ENCODE data around the gene ADORA2A. TPM values are rescaled to one million over a fixed set of nuclear protein-coding genes. Genes with fewer than 3 reads are reported as not detected.

Gene ADORA2A
- total RNA-seq, 3 donors from 2014 or later: 44.6 to 57.1 (median 51.1) TPM

DNA sequence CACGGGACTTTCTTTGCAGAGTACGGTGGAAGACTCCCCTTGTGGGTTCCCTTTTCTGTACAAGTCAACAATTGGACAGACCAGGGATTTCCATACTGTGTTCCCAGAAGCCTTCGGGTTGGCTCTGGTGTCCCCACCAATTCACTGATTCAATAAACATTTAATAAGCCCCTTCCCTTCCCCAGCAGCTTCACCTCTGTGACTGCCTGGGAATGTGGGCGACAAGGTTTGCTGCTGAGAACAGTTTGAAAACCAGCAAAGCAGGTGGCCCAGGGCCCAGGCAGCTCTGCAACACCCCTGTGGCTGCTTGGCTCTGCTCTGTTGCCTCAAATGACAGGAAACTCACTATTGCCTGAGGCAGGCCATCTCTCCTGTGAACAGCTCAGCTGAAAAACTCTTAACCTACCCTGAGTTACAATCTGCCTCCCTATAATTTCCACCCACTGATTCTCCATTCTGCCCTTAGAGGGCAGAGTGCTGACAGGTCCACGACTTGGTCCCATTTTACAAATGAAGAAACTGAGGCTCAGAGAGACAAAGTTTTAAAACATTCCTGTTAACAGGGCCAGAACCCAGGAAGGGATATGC lies 10.4 kb downstream of the ADORA2A start:
- H3K27me3 Mint-ChIP-seq (ENCODE audit: low read depth): no peaks in the 10 kb centered on the region
- H3K36me3 Mint-ChIP-seq (ENCODE audit: insufficient read depth): peaks cover 15% of the 10 kb centered on the region
- H3K4me3 Mint-ChIP-seq: no peak overlapping the region
- H3K4me1 Mint-ChIP-seq (ENCODE audit: low read depth): peaks cover 71% of the 10 kb centered on the region
- ATAC-seq: no peak
- no peaks in the 10 kb centered on the region for H3K9me3 Mint-ChIP-seq
- no peak for DNase-seq

DNA sequence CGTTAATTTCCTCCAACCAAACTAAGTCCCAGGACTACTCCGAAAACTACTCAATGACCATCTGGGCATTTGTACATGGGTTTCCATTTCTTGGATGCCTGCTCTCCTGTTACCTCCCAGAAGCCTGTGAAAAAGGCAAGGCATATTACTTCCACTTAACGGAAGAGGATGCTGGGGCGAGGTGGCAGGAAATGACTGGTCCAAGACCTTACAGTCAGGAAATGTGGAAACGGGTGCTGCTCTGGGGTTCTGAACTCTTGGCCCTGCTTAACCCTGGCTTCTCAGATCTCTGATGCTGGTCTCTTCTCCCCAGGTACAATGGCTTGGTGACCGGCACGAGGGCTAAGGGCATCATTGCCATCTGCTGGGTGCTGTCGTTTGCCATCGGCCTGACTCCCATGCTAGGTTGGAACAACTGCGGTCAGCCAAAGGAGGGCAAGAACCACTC lies 12.9 kb downstream of the ADORA2A start:
- H3K4me3 Mint-ChIP-seq: no peak overlapping the region

DNA sequence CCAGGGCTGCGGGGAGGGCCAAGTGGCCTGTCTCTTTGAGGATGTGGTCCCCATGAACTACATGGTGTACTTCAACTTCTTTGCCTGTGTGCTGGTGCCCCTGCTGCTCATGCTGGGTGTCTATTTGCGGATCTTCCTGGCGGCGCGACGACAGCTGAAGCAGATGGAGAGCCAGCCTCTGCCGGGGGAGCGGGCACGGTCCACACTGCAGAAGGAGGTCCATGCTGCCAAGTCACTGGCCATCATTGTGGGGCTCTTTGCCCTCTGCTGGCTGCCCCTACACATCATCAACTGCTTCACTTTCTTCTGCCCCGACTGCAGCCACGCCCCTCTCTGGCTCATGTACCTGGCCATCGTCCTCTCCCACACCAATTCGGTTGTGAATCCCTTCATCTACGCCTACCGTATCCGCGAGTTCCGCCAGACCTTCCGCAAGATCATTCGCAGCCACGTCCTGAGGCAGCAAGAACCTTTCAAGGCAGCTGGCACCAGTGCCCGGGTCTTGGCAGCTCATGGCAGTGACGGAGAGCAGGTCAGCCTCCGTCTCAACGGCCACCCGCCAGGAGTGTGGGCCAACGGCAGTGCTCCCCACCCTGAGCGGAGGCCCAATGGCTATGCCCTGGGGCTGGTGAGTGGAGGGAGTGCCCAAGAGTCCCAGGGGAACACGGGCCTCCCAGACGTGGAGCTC lies 13.5 kb downstream of the ADORA2A start:
- ATAC-seq (no peak), DNase-seq (no peak)
- H3K9me3 Mint-ChIP-seq: no peaks in the 10 kb centered on the region
- H3K36me3 Mint-ChIP-seq (ENCODE audit: insufficient read depth): peaks cover 18% of the 10 kb centered on the region
- no peaks in the 10 kb centered on the region for H3K27me3 Mint-ChIP-seq (ENCODE audit: low read depth)
- H3K4me1 Mint-ChIP-seq (ENCODE audit: low read depth): peaks cover 58% of the 10 kb centered on the region
- H3K4me3 Mint-ChIP-seq: no peak overlapping the region

More for the DNA sequence above, 12.9 kb downstream of the ADORA2A start:
- H3K9me3 Mint-ChIP-seq: no peaks in the 10 kb centered on the region
- H3K36me3 Mint-ChIP-seq (ENCODE audit: insufficient read depth): peaks cover 18% of the 10 kb centered on the region
- H3K4me1 Mint-ChIP-seq (ENCODE audit: low read depth): peaks cover 60% of the 10 kb centered on the region
- DNase-seq: no peak
- no peak for ATAC-seq
- H3K27me3 Mint-ChIP-seq (ENCODE audit: low read depth): no peaks in the 10 kb centered on the region

DNA sequence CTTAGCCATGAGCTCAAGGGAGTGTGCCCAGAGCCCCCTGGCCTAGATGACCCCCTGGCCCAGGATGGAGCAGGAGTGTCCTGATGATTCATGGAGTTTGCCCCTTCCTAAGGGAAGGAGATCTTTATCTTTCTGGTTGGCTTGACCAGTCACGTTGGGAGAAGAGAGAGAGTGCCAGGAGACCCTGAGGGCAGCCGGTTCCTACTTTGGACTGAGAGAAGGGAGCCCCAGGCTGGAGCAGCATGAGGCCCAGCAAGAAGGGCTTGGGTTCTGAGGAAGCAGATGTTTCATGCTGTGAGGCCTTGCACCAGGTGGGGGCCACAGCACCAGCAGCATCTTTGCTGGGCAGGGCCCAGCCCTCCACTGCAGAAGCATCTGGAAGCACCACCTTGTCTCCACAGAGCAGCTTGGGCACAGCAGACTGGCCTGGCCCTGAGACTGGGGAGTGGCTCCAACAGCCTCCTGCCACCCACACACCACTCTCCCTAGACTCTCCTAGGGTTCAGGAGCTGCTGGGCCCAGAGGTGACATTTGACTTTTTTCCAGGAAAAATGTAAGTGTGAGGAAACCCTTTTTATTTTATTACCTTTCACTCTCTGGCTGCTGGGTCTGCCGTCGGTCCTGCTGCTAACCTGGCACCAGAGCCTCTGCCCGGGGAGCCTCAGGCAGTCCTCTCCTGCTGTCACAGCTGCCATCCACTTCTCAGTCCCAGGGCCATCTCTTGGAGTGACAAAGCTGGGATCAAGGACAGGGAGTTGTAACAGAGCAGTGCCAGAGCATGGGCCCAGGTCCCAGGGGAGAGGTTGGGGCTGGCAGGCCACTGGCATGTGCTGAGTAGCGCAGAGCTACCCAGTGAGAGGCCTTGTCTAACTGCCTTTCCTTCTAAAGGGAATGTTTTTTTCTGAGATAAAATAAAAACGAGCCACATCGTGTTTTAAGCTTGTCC lies 14.3 kb downstream of the ADORA2A start:
- H3K36me3 Mint-ChIP-seq (ENCODE audit: insufficient read depth): peaks cover 15% of the 10 kb centered on the region
- peaks cover 56% of the 10 kb centered on the region for H3K4me1 Mint-ChIP-seq (ENCODE audit: low read depth)
- ATAC-seq: no peak

DNA sequence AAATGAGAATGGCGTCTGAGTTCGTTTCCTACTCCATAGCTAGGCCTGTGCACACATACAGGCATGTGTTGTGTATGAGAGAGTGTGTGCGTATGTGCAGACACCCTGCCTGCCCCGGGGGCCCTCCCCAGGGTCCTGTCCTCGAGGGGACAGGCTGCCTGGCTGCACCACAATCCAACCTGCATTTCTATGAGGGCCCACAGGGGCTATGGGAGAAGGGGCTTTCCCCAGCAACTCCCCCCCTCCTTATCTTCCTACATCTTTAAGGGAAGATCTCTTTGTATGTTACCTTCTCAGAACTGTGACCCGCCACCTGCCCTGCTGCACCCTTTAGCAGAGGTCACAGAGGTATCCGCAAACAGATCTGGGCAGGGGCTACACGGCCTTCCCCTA lies 14.9 kb downstream of the ADORA2A start:
- H3K36me3 Mint-ChIP-seq (ENCODE audit: insufficient read depth): peaks cover 15% of the 10 kb centered on the region
- no peaks in the 10 kb centered on the region for H3K9me3 Mint-ChIP-seq
- no peak for ATAC-seq
- peaks cover 49% of the 10 kb centered on the region for H3K4me1 Mint-ChIP-seq (ENCODE audit: low read depth)
- no peak overlapping the region for H3K4me3 Mint-ChIP-seq
- no peak for DNase-seq
- H3K27me3 Mint-ChIP-seq (ENCODE audit: low read depth): no peaks in the 10 kb centered on the region

More for the DNA sequence above, 14.3 kb downstream of the ADORA2A start:
- Mint-ChIP-seq H3K9me3 (no peaks in the 10 kb centered on the region), H3K4me3 (no peak overlapping the region), H3K27me3 (ENCODE audit: low read depth) (no peaks in the 10 kb centered on the region)
- no peak for DNase-seq

DNA sequence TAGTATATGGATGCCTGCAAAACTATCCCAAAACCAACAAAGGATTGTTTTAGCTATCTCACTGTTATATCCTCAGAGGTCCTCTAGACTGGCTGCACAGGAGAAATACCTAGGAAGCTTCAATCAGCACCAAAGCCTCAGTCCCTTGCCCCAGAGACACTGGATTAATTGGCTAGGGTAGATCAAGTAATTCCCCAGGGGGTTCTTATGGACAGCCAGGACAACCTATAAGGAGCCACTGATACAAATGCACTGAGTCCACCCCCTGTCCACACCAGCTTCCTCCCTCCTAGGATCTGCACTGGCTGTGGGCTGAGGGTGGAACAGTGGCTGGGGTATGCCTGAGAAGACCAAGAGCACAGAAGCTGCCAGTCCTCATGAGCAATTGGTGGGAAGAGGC lies 16.3 kb downstream of the ADORA2A start:
- H3K4me3 Mint-ChIP-seq: no peak overlapping the region
- peaks cover 38% of the 10 kb centered on the region for H3K4me1 Mint-ChIP-seq (ENCODE audit: low read depth)
- H3K36me3 Mint-ChIP-seq (ENCODE audit: insufficient read depth): peaks cover 15% of the 10 kb centered on the region
- no peaks in the 10 kb centered on the region for H3K9me3 Mint-ChIP-seq
- no peaks in the 10 kb centered on the region for H3K27me3 Mint-ChIP-seq (ENCODE audit: low read depth)
- DNase-seq (no peak), ATAC-seq (no peak)

DNA sequence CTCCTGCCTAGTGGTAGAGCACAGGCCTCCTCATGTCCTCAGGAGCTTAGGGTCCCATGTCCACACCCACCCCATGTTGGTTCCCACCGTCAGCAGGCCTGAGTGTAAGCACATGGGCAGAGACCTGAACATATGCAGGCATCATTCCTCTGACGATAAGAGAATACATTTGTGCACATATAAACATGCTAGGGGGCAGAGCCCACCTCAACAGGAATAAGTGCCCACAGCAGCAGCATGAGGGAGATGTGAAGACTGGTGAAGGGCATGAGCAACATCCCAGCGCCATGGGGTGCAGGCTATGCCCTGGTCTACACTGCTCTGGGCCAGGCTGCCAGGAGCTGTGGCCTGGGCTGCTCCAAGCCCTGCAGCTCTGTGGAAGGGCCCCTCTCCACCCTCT lies 16.9 kb downstream of the ADORA2A start:
- H3K36me3 Mint-ChIP-seq (ENCODE audit: insufficient read depth): peaks cover 15% of the 10 kb centered on the region
- H3K4me3 Mint-ChIP-seq: no peak overlapping the region
- no peaks in the 10 kb centered on the region for H3K27me3 Mint-ChIP-seq (ENCODE audit: low read depth)
- H3K9me3 Mint-ChIP-seq: no peaks in the 10 kb centered on the region
- peaks cover 36% of the 10 kb centered on the region for H3K4me1 Mint-ChIP-seq (ENCODE audit: low read depth)
- ATAC-seq (no peak), DNase-seq (no peak)

DNA sequence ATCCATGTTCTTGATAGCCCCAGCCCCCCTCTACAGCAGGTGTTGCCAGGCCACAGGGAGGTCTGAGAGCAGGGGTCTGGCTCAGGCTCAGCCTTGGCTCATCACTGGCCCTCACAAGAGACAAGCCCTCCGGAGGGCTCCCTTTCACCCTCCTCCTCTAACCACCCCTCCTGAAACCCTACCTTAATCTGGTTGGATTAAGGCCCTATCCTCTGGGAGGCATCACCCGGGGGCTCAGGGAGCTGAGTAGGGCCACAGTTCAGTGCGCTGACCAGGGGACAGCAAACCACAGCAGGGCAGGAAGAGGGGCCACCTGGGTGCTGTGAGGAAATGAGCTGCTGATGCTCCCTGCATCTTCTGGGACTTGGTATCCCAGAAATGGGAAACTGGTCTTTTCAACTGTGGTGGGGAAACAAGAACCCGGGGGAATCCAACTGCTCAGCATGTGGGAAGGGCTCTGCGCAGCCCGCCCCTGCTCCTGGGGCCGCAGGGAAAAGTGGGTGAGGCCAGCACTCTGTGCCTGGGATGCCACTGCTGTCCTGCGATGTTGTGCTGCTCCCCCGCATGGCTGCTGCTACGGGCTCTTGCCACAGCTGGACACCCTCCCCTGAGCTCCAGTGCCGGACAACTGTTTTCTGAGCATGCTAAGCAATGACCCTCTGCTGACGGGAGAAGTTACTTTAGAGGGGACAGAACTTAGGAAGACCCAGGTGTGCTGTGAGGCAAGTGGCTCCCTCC lies 17.5 kb downstream of the ADORA2A start:
- ATAC-seq: no peak
- no peaks in the 10 kb centered on the region for H3K27me3 Mint-ChIP-seq (ENCODE audit: low read depth)
- peaks cover 37% of the 10 kb centered on the region for H3K4me1 Mint-ChIP-seq (ENCODE audit: low read depth)
- no peaks in the 10 kb centered on the region for H3K9me3 Mint-ChIP-seq
- H3K4me3 Mint-ChIP-seq: no peak overlapping the region
- peaks cover 15% of the 10 kb centered on the region for H3K36me3 Mint-ChIP-seq (ENCODE audit: insufficient read depth)
- no peak for DNase-seq

DNA sequence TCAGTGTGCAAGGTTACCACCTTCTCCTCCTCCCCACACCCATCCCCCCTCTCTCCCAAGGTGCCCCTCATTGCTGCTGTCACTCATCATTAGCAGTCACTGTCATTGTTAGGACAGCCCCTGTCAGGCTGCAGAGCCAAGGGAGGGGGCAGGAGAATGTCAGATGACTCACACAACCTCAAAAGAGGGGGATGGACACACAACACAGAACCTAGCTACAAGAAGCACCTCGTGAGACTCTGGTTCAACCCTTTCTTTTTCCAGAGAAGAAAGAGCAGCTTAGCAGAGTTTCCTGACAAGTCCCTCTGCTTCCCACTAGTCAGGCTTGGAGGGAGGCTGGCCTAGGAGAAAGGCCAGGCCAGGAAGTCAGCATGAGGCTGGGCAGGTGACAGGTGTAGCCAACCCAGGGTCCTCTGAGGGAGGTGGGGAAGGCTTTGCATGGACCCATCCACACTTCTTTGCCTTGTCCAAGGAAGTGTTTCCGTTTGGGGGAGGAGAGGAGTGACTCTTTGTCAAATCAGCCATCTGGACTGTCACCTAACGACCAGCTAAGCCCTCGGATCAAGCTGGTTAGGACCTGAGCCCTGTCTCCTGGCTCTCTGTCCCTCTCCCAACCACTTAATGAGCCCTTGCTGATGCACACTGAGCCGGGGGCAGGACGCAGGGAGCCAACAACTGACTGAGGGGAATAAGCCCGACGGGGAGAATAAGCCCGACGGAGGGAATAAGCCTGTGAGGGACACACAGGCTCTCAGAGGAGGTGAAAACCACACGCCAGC lies 18.3 kb downstream of the ADORA2A start:
- H3K27me3 Mint-ChIP-seq (ENCODE audit: low read depth): no peaks in the 10 kb centered on the region
- no peaks in the 10 kb centered on the region for H3K9me3 Mint-ChIP-seq
- ATAC-seq (peak; percentile 87 to 92), DNase-seq (peak; percentile 36)
- peaks cover 35% of the 10 kb centered on the region for H3K4me1 Mint-ChIP-seq (ENCODE audit: low read depth)
- peaks cover 15% of the 10 kb centered on the region for H3K36me3 Mint-ChIP-seq (ENCODE audit: insufficient read depth)
- no peak overlapping the region for H3K4me3 Mint-ChIP-seq

DNA sequence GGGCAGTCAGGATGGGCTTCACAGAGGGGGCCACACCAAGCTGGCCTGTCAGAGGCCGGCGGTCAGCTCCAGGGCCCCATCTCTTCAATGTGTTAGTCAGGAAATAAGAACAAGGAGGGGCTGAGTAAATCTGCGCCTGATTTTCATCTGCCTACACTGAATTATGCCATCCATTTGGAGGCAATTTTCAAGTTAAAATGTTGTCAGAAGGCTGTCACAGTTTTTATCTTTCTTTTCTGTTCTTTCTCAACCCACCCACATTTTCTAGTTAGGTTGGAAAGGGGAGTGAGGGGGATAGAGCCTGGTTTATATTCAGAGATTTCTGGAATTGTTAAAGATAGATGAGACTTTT lies 18.8 kb downstream of the ADORA2A start:
- no peak for DNase-seq
- Mint-ChIP-seq H3K27me3 (ENCODE audit: low read depth) (no peaks in the 10 kb centered on the region), H3K4me1 (ENCODE audit: low read depth) (peaks cover 31% of the 10 kb centered on the region), H3K9me3 (no peaks in the 10 kb centered on the region), H3K4me3 (no peak overlapping the region), H3K36me3 (ENCODE audit: insufficient read depth) (peaks cover 9% of the 10 kb centered on the region)
- no peak for ATAC-seq

DNA sequence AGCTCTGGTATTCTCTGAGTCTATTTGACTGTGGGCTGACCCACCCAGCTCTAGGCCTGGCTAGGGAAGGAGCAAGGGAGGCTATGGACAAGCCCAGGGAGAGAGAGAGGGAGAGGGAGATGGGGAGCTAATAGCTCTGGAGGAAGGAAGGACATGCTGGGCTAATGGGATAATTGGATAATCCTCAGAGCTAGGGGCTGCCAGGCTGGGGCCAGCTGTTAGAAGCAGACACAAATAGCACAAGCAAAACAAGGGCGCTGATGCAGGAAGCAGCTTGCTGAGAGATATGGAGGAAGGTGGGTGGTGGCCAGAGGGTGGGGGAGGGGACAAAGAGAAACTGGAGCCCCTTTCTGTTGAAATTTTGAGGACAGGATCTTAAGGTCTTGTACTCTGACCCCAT lies 23.2 kb downstream of the ADORA2A start:
- ATAC-seq: no peak
- Mint-ChIP-seq H3K4me1 (ENCODE audit: low read depth) (peaks cover 12% of the 10 kb centered on the region), H3K27me3 (ENCODE audit: low read depth) (no peaks in the 10 kb centered on the region), H3K4me3 (no peak overlapping the region), H3K36me3 (ENCODE audit: insufficient read depth) (no peaks in the 10 kb centered on the region), H3K9me3 (no peaks in the 10 kb centered on the region)
- no peak for DNase-seq

DNA sequence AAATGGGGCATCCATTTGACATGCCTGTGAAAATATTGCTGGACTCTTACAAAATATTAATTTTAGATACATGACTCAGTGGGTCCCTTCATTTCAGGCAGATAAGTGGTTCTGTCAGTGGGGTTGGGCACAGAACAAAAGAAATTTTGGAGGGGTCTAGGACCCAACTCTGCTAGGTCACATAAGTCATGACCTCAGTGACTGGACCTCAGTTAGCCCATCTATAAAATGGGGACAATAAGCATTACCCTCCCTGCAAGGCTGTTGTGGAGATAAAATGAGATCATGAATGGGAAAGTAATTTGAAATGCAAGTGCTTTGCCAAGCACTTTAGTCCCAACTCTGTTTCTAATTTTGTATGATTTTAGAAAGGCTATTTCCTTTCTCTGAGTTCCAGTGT lies 23.8 kb downstream of the ADORA2A start:
- H3K9me3 Mint-ChIP-seq: no peaks in the 10 kb centered on the region
- no peak for DNase-seq
- peaks cover 8% of the 10 kb centered on the region for H3K4me1 Mint-ChIP-seq (ENCODE audit: low read depth)
- H3K27me3 Mint-ChIP-seq (ENCODE audit: low read depth): no peaks in the 10 kb centered on the region
- no peak for ATAC-seq
- H3K36me3 Mint-ChIP-seq (ENCODE audit: insufficient read depth): no peaks in the 10 kb centered on the region
- H3K4me3 Mint-ChIP-seq: no peak overlapping the region

DNA sequence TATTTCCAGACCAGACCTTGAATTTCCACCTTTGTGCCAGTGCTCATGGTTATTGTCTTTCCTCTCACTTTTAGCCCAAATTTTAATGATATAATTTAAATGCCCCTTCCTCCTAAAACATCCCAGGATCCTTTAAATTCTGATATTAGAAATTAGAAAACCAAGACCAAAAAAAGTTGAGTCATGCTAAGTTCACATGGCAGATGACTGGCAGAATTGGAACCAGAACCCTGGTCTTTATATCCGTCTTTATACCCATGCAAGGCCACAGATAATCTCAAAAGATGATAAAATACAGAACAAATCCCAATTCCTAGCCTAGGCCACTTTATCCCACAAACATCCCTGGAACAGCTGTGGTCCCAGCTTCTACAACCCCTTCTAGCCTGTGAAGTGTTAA lies 26.5 kb downstream of the ADORA2A start:
- Mint-ChIP-seq H3K4me3 (no peak overlapping the region), H3K27me3 (ENCODE audit: low read depth) (no peaks in the 10 kb centered on the region), H3K36me3 (ENCODE audit: insufficient read depth) (no peaks in the 10 kb centered on the region), H3K4me1 (ENCODE audit: low read depth) (peaks cover 6% of the 10 kb centered on the region), H3K9me3 (no peaks in the 10 kb centered on the region)
- DNase-seq: no peak
- ATAC-seq: no peak

All from activated T-cell treated with anti-CD3 and anti-CD28 coated beads, Interleukin-2, amount 50 U/mL, for 4 hours (primary cell).